SH-SY5Y (cell line): ENCODE measurements around the gene CCDC24.

Experiments
- GATA2 ChIP-seq: IDR thresholded peaks from 2 replicates; pipeline ENCODE4 v1.6.1; 2011; ENCODE audit warnings: mild to moderate bottlenecking, low read depth, low read length
- GATA3 ChIP-seq: IDR thresholded peaks from 2 replicates; pipeline ENCODE4 v1.6.1; 2011; ENCODE audit warnings: low read depth, mild to moderate bottlenecking, low read length, moderate library complexity

GRCh38 chr1:44033041-44033575, 41.7 kb downstream of the CCDC24 start:
- TF ChIP-seq GATA3: no peak
- no peak for TF ChIP-seq GATA2
